ENCODE data around the gene PLA1A. TPM values are rescaled to one million over a fixed set of nuclear protein-coding genes. Genes with fewer than 3 reads are reported as not detected.
A peak's percentile ranks its signal among the peaks of the same experiment; 100 is the strongest.

PLA1A gene
- total RNA-seq, 2 experiments from 2014 or later = 0.19 TPM; not detected in 1

DNA sequence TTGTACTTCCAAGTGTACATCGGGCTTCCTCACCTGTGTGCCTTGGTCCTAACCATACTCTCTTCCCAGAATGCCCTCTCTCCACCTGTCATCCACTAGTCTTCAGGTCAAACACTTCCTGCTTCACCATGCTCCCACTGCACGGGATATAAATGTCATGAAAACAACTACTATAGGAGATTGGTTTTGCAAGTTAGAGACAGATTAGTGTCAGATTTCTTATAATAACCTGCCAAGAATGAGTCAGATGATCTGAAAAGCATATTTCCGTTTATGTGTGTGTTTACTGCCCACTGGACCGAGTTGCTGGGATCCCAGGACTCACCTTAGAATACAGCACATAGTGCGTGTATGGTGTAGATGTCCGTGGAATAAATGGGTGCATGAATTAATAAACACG is 21.4 kb downstream of the PLA1A start:
- Mint-ChIP-seq H3K27me3 (ENCODE audit: low read depth) (peaks cover 10% of the 10 kb centered on the region), H3K4me1 (ENCODE audit: low read depth) (no peaks in the 10 kb centered on the region), H3K36me3 (ENCODE audit: low read depth) (no peaks in the 10 kb centered on the region), H3K9me3 (no peaks in the 10 kb centered on the region), H3K27ac (no peak overlapping the region), H3K4me3 (no peak overlapping the region)
- DNase-seq = no peak
- intact Hi-C loops (cut with micrococcal nuclease) = loop anchor here (1.0 kb wide), 1 partner anchor 62 kb away; no protein-coding TSS in a partner anchor
- CTCF ChIA-PET = no interaction called here

DNA sequence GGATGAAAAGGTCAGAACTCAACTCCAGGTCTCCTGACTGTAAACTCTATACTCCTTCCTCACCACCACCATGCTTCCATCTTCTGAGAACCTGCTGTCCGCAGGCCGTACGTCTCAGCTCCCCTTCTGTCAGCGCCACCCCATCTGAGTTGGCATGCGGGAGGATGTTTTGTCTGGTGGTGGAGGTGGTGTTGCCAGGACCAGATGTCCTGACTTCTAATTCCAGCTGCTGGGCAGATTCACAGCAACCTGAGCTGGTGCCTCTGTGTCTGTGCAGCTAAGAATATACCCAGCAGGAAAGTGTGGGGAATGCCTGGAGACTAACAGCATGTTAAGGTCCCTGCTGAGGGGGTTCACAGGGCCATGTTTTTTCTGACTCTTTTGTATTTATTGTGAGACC is 23.2 kb downstream of the PLA1A start:
- H3K27ac Mint-ChIP-seq = no peak overlapping the region
- H3K27me3 Mint-ChIP-seq (ENCODE audit: low read depth) = peaks cover 3% of the 10 kb centered on the region
- no peaks in the 10 kb centered on the region for H3K9me3 Mint-ChIP-seq
- no peaks in the 10 kb centered on the region for H3K36me3 Mint-ChIP-seq (ENCODE audit: low read depth)
- H3K4me3 Mint-ChIP-seq = no peak overlapping the region
- no peak for DNase-seq
- no peaks in the 10 kb centered on the region for H3K4me1 Mint-ChIP-seq (ENCODE audit: low read depth)
- CTCF ChIA-PET = interaction anchor here (1.5 kb wide), 1 partner anchor 60 kb away, joined by 5 read pairs; no protein-coding TSS in a partner anchor
- intact Hi-C loops (cut with micrococcal nuclease) = no loop called here

DNA sequence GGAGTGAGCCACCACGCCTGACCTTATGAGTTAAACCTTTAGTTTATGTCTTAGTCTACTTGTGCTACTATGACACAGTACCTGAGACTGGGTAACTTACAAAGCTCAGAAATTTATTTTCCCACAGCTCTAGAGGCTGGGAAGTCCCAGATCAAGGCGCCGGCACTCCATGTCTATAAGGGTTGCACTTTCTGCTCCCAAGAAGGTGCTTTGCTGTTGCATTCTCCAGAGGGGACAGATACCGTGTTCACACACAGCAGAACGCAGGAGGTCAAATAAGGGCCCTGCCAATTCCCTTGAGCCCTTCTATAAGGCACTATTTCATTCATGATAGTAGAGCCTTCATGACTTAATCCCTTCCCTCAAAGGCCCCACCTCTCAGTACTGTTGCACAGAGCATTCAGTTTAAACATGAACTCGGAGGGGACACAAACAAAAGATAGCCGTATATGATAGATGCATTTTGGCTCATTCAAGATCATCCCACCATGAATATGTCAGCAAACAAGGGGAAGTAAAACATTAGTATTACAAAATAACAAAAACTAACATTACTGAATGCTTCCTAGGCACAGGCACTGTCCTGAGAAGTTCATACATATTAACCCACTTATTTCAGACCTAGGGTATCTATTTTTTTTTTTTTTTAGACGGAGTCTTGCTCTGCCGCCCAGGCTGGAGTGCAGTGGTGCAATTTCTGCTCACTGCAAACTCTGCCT is 26.5 kb downstream of the PLA1A start:
- Mint-ChIP-seq H3K9me3 (no peaks in the 10 kb centered on the region), H3K27ac (no peak overlapping the region), H3K4me1 (ENCODE audit: low read depth) (peaks cover 16% of the 10 kb centered on the region), H3K4me3 (no peak overlapping the region), H3K27me3 (ENCODE audit: low read depth) (peaks cover 14% of the 10 kb centered on the region), H3K36me3 (ENCODE audit: low read depth) (no peaks in the 10 kb centered on the region)
- intact Hi-C loops (cut with micrococcal nuclease) = no loop called here
- CTCF ChIA-PET = no interaction called here
- DNase-seq = no peak

DNA sequence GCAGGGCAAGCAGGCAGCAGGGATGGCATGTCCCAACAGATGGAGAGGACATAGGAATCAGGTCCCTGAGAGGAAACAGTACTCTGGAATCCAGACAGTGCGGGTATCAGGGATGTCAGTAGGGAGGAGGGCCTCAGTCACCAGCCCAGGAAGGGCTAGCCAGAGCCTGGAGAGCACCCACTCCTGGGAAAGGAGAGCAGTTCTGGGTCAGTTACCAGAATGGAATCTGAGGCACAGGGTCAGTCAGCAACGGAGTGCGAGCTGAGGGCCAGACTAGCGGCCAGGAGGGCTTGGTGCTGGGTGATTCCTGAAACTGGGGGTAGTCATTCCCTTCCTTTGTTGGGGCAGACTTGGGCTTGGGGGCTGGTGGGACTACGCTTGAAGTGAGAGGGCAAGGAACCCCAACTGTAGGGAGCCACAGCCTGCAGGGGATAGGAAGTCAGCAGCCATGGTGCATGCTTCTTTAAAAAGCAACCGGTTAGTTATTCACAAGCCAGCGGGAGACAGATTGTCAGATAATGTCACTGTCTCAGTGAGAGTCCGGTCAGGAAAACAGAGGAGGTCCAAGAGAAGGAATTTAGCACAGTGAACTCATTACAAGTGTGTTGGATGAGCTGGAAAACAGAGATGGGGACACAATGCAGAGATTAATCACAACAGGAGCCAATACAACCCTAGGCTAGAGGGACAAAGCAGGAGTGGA is 27.9 kb downstream of the PLA1A start:
- no peak for DNase-seq
- no peak overlapping the region for H3K27ac Mint-ChIP-seq
- CTCF ChIA-PET = no interaction called here
- peaks cover 20% of the 10 kb centered on the region for H3K4me1 Mint-ChIP-seq (ENCODE audit: low read depth)
- H3K36me3 Mint-ChIP-seq (ENCODE audit: low read depth) = no peaks in the 10 kb centered on the region
- H3K27me3 Mint-ChIP-seq (ENCODE audit: low read depth) = peaks cover 14% of the 10 kb centered on the region
- H3K4me3 Mint-ChIP-seq = no peak overlapping the region
- no peaks in the 10 kb centered on the region for H3K9me3 Mint-ChIP-seq
- intact Hi-C loops (cut with micrococcal nuclease) = loop anchor here (1.0 kb wide), 1 partner anchor 20 kb away; no protein-coding TSS in a partner anchor

DNA sequence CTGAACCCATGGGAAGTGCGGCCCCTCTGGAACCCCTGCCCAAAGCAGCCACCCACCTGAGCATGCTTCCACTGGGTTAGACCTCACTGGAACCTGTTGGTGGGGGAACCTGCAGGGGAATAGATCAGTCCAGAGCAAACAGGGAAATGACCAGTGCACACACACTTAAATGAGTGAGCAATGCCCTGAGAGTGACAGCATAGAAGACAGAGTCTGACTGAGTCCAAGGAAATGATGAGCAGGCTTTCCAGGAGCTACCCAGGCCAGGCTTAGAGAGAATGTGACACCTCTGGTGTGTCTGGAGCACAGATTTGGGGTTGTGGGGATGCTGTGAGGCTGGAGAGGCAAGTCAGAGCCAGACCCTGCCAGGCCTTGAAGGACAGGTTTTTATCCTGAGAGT is 28.5 kb downstream of the PLA1A start:
- CTCF ChIA-PET = interaction anchor here (0.9 kb wide), 1 partner anchor 27 kb away, joined by 4 read pairs; no protein-coding TSS in a partner anchor
- Mint-ChIP-seq H3K27ac (no peak overlapping the region), H3K4me3 (no peak overlapping the region), H3K27me3 (ENCODE audit: low read depth) (peaks cover 14% of the 10 kb centered on the region), H3K4me1 (ENCODE audit: low read depth) (peaks cover 24% of the 10 kb centered on the region), H3K9me3 (no peaks in the 10 kb centered on the region), H3K36me3 (ENCODE audit: low read depth) (no peaks in the 10 kb centered on the region)
- DNase-seq = no peak
- intact Hi-C loops (cut with micrococcal nuclease) = loop anchor here (1.0 kb wide), 1 partner anchor 21 kb away; no protein-coding TSS in a partner anchor

DNA sequence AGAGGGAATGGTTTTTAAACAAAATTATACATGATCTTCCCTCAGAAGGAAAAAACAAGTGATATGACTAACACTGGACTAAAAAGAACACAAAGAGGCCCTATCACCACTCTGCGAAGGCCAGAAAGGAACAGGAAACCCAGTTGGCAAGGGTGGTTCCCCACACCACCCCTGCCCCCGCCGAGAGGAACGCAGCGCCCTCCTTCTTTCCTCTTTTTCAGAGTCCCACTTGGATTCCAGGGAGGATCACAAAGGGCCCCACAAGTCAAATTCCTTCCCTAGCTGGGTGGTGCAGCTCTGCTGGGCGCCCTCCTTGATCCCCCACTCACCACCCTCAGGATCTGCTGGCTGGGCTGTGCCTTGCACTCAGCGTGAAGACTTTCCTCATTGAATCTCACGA is 29.8 kb downstream of the PLA1A start:
- Mint-ChIP-seq H3K36me3 (ENCODE audit: low read depth) (no peaks in the 10 kb centered on the region), H3K27me3 (ENCODE audit: low read depth) (peaks cover 17% of the 10 kb centered on the region), H3K4me3 (no peak overlapping the region), H3K9me3 (no peaks in the 10 kb centered on the region), H3K27ac (no peak overlapping the region), H3K4me1 (ENCODE audit: low read depth) (peaks cover 24% of the 10 kb centered on the region)
- peak; percentile 30 for DNase-seq
- intact Hi-C loops (cut with micrococcal nuclease) = no loop called here
- CTCF ChIA-PET = no interaction called here

DNA sequence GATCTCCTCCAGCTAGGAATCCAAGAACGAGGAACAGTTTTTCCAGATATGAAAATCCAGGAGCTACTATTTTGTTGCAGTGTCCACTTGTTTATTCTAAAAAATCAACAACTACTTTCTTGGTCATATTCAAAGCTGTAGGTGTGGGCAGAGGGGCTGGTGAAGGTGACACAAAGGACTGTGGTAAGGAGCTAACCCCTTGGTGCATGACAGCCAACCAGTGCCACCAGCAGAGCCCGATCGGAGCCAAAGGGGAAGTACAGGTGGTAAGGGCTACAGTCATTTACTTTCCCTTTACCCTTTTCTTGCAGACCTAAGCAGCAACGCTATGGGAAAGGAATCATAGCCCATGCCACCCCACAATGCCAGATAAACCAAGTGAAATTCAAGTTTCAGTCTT is 30.7 kb downstream of the PLA1A start:
- intact Hi-C loops (cut with micrococcal nuclease) = loop anchor here (1.0 kb wide), 1 partner anchor 11 kb away; no protein-coding TSS in a partner anchor
- peak; percentile 41 for DNase-seq
- no peak overlapping the region for H3K27ac Mint-ChIP-seq
- H3K4me3 Mint-ChIP-seq = no peak overlapping the region
- H3K9me3 Mint-ChIP-seq = no peaks in the 10 kb centered on the region
- peaks cover 17% of the 10 kb centered on the region for H3K27me3 Mint-ChIP-seq (ENCODE audit: low read depth)
- CTCF ChIA-PET = no interaction called here
- H3K36me3 Mint-ChIP-seq (ENCODE audit: low read depth) = no peaks in the 10 kb centered on the region
- H3K4me1 Mint-ChIP-seq (ENCODE audit: low read depth) = peaks cover 24% of the 10 kb centered on the region

DNA sequence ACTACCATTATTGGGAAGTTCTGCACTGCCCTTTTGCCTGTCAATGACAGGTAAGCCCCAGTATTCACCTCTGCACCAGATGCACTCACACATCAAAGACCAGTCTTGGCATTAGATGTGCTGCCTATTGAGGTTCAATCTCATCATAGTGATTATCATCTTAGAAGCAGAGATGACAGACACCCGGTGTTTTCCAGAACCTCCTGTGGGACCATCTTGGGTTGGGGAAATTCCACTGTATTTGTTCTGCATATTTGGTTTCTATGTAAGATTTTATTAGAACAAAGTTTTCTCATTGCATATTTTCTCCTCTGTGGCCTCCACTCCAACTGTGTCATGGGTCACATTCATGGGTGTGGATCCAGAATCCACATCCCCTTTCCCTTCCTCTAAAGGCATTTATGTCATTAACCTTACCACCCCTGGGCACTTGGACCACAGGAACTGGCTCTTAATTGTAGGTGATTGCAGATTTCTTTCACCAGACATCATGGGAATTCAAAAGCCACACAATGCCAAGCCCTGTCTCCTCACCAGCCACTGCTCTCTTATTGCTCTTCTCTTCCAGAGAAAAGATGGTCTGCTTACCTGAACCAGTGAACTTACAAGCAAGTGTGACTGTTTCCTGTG is 31.2 kb downstream of the PLA1A start:
- intact Hi-C loops (cut with micrococcal nuclease) = loop anchor here (1.0 kb wide), 1 partner anchor 10 kb away; no protein-coding TSS in a partner anchor
- Mint-ChIP-seq H3K36me3 (ENCODE audit: low read depth) (no peaks in the 10 kb centered on the region), H3K4me3 (no peak overlapping the region), H3K9me3 (no peaks in the 10 kb centered on the region), H3K27me3 (ENCODE audit: low read depth) (peaks cover 17% of the 10 kb centered on the region), H3K4me1 (ENCODE audit: low read depth) (peaks cover 24% of the 10 kb centered on the region), H3K27ac (no peak overlapping the region)
- CTCF ChIA-PET = no interaction called here
- DNase-seq = no peak

DNA sequence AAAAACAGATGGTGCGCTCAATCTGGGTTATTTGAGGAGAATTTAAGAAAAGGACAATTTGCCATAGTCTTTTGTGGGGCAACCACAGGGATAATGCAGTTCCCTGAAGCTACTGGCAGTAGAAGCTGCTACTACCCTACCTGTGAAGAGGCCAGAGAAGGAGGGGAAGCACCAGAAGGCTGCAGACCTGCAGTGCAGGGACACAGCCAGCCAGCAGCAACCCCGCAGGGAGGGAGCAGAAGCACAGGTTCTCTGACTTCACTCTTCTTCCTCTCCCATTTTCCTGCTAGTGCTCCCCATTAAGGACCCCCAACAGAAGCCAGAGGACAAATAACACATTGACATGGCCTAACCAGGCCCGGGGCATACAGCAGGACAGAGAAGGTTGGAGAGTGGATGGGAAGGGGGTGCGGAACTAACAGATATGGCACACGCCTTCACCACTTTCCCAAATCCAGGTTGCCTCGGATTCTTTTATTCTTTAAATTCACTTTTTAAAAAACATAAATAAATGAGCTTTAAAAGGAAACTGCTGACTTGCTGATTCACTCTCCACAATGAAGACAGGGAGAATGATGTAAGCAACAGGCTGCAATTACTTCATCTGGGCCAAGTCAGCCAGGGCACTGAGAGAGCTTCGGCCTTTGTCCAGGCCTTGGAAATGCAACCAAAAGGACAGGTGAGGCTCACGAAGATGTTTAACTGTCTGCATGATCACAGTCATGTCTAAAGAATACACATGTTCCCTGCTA is 32.6 kb downstream of the PLA1A start:
- Mint-ChIP-seq H3K27ac (no peak overlapping the region), H3K4me3 (no peak overlapping the region), H3K9me3 (no peaks in the 10 kb centered on the region), H3K27me3 (ENCODE audit: low read depth) (peaks cover 17% of the 10 kb centered on the region), H3K4me1 (ENCODE audit: low read depth) (peaks cover 24% of the 10 kb centered on the region), H3K36me3 (ENCODE audit: low read depth) (no peaks in the 10 kb centered on the region)
- CTCF ChIA-PET = no interaction called here
- DNase-seq = no peak
- intact Hi-C loops (cut with micrococcal nuclease) = no loop called here

DNA sequence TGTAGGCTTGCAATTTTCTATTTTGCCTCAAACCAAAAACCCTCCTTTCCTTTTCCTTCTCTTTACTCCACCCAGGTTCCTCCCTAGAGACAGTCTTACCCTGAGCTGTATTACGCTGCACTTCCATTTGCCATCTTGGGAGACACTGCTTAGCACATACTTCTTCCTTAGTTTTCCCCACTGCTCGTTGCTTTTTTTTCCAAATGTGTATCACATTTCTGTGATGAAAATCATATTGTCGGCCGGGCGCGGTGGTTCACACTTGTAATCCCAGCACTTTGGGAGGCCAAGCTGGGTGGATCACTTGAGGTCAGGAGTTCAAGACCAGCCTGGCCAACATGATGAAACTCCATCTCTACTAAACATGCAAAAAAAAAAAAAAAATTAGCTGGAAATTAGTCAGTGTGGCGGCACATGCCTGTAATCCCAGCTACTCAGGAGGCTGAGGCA is 33.2 kb downstream of the PLA1A start:
- peaks cover 24% of the 10 kb centered on the region for H3K4me1 Mint-ChIP-seq (ENCODE audit: low read depth)
- no peaks in the 10 kb centered on the region for H3K9me3 Mint-ChIP-seq
- DNase-seq = no peak
- H3K36me3 Mint-ChIP-seq (ENCODE audit: low read depth) = no peaks in the 10 kb centered on the region
- CTCF ChIA-PET = no interaction called here
- H3K27me3 Mint-ChIP-seq (ENCODE audit: low read depth) = peaks cover 17% of the 10 kb centered on the region
- intact Hi-C loops (cut with micrococcal nuclease) = no loop called here
- H3K27ac Mint-ChIP-seq = no peak overlapping the region
- H3K4me3 Mint-ChIP-seq = no peak overlapping the region

DNA sequence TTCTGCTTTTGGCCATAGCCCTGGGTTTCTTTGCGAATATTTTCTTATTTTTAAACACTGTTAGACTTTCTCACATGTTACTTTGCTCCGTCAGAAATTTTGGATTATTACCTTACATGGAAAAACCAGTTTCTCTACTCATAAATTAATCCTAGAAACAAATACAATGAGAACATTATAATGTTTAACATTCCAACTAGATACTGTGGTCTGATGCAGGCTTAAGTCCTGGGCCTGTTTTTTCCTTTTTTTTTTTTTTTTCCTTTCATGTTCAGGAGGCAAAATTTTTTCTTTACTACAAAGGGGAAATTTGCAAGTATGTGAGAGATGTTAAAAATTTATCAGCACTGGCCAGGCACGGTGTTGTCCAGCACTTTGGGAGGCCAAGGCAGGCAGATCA is 33.8 kb downstream of the PLA1A start:
- Mint-ChIP-seq H3K4me3 (no peak overlapping the region), H3K36me3 (ENCODE audit: low read depth) (no peaks in the 10 kb centered on the region), H3K9me3 (no peaks in the 10 kb centered on the region), H3K4me1 (ENCODE audit: low read depth) (peaks cover 24% of the 10 kb centered on the region), H3K27me3 (ENCODE audit: low read depth) (peaks cover 12% of the 10 kb centered on the region), H3K27ac (no peak overlapping the region)
- intact Hi-C loops (cut with micrococcal nuclease) = no loop called here
- CTCF ChIA-PET = no interaction called here
- DNase-seq = no peak

DNA sequence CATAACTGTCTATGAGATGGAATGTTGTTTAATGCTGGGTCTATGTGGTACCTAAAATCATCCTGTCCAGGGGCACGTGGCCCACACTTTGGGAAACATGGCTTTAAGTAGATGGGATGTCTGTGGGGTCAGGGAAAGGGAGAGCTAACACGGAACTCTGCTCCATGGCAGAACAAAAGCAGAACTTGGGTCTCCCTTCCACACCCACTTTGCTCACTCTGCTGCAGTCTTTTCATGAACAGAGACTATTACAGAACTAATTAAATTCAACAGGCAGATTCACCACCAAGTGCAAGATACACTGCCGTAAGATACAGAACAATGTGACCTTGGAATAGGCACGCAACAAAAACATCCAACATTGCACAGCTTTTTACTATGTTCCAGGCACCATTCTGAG is 34.5 kb downstream of the PLA1A start:
- H3K4me1 Mint-ChIP-seq (ENCODE audit: low read depth) = peaks cover 24% of the 10 kb centered on the region
- no peak overlapping the region for H3K4me3 Mint-ChIP-seq
- H3K27ac Mint-ChIP-seq = no peak overlapping the region
- intact Hi-C loops (cut with micrococcal nuclease) = no loop called here
- no peaks in the 10 kb centered on the region for H3K36me3 Mint-ChIP-seq (ENCODE audit: low read depth)
- CTCF ChIA-PET = no interaction called here
- H3K27me3 Mint-ChIP-seq (ENCODE audit: low read depth) = peaks cover 12% of the 10 kb centered on the region
- no peaks in the 10 kb centered on the region for H3K9me3 Mint-ChIP-seq
- no peak for DNase-seq

Measured in activated naive CD4-positive, alpha-beta T cell treated with anti-CD3 and anti-CD28 coated beads for 36 hours (primary cell).